HEK293 (cell line): ENCODE results near the gene UST.

Experiments used
- ATF2 ChIP-seq: fragments of 450-650 bp; formaldehyde crosslinking; IDR thresholded peaks from 2 replicates; pipeline ENCODE4 v1.5.1; 2016; ENCODE audit warnings: missing biosample characterization, missing genetic modification characterization, low read depth
- HOXC10 ChIP-seq: sonication (generic); formaldehyde crosslinking; IDR thresholded peaks from 2 replicates; pipeline ENCODE4 v1.8.1; 2023; ENCODE audit warnings: mild to moderate bottlenecking, missing genetic modification reagents
- OVOL3 ChIP-seq: fragments of 450-650 bp; formaldehyde crosslinking; IDR thresholded peaks from 2 replicates; pipeline ENCODE4 v1.5.1; 2016; ENCODE audit warnings: missing biosample characterization, missing genetic modification characterization
- ZFP69B ChIP-seq: fragments of 450-650 bp; formaldehyde crosslinking; IDR thresholded peaks from 2 replicates; pipeline ENCODE4 v1.5.1; 2016; ENCODE audit warnings: missing biosample characterization, missing genetic modification characterization
- ZNF324 ChIP-seq: fragments of 450-650 bp; formaldehyde crosslinking; IDR thresholded peaks from 2 replicates; pipeline ENCODE4 v1.5.1; 2016; ENCODE audit warnings: missing biosample characterization, missing genetic modification characterization
- ZNF350 ChIP-seq: fragments of 450-650 bp; formaldehyde crosslinking; IDR thresholded peaks from 2 replicates; pipeline ENCODE4 v1.5.0; 2017; ENCODE audit warnings: missing biosample characterization, mild to moderate bottlenecking, missing genetic modification characterization
- ZNF416 ChIP-seq: fragments of 450-650 bp; formaldehyde crosslinking; IDR thresholded peaks from 2 replicates; pipeline ENCODE4 v1.5.1; 2016; ENCODE audit warnings: missing biosample characterization, missing genetic modification characterization
- ZNF449 ChIP-seq: fragments of 450-650 bp; formaldehyde crosslinking; IDR thresholded peaks from 2 replicates; pipeline ENCODE4 v1.5.1; 2017; ENCODE audit warnings: missing biosample characterization, mild to moderate bottlenecking, missing genetic modification characterization, moderate library complexity
- ZNF521 ChIP-seq: fragments of 450-650 bp; formaldehyde crosslinking; IDR thresholded peaks from 2 replicates; pipeline ENCODE4 v1.5.1; 2017; ENCODE audit warnings: missing biosample characterization, mild to moderate bottlenecking, missing genetic modification characterization
- ZNF707 ChIP-seq: fragments of 450-650 bp; formaldehyde crosslinking; IDR thresholded peaks from 2 replicates; pipeline ENCODE4 v1.5.1; 2016; ENCODE audit warnings: missing biosample characterization, missing genetic modification characterization
- ZNF777 ChIP-seq: fragments of 450-650 bp; formaldehyde crosslinking; IDR thresholded peaks from 2 replicates; pipeline ENCODE4 v1.5.1; 2017; ENCODE audit warnings: missing biosample characterization, missing genetic modification characterization, borderline replicate concordance
- TF ChIP-seq, protein P1 (sequence below): fragments of 450-650 bp; formaldehyde crosslinking; IDR thresholded peaks from 2 replicates; pipeline ENCODE4 v1.5.1; 2016; ENCODE audit warnings: missing biosample characterization, missing genetic modification characterization
- TF ChIP-seq, protein P2 (sequence below): fragments of 450-650 bp; formaldehyde crosslinking; IDR thresholded peaks from 2 replicates; pipeline ENCODE4 v1.5.1; 2016; ENCODE audit warnings: missing biosample characterization, missing genetic modification characterization
- TF ChIP-seq, protein P3 (sequence below): fragments of 450-650 bp; formaldehyde crosslinking; IDR thresholded peaks from 2 replicates; pipeline ENCODE4; 2016; ENCODE audit warnings: missing biosample characterization, missing genetic modification characterization

GRCh38 chr6:148807784-148808183 lies 61.0 kb downstream of the UST start:
- TF ChIP-seq ZNF416 (tag by site-specific recombination) (no peak), ZNF449 (tag by site-specific recombination) (no peak), ZNF324 (no peak), ZNF707 (no peak), ZNF777 (tag by site-specific recombination) (no peak), OVOL3 (no peak), ZFP69B (no peak), ATF2 (tag by site-specific recombination) (no peak), HOXC10 (no peak), ZNF521 (tag by site-specific recombination) (no peak), ZNF350 (tag by site-specific recombination) (no peak)
- TF ChIP-seq, protein P1, sequence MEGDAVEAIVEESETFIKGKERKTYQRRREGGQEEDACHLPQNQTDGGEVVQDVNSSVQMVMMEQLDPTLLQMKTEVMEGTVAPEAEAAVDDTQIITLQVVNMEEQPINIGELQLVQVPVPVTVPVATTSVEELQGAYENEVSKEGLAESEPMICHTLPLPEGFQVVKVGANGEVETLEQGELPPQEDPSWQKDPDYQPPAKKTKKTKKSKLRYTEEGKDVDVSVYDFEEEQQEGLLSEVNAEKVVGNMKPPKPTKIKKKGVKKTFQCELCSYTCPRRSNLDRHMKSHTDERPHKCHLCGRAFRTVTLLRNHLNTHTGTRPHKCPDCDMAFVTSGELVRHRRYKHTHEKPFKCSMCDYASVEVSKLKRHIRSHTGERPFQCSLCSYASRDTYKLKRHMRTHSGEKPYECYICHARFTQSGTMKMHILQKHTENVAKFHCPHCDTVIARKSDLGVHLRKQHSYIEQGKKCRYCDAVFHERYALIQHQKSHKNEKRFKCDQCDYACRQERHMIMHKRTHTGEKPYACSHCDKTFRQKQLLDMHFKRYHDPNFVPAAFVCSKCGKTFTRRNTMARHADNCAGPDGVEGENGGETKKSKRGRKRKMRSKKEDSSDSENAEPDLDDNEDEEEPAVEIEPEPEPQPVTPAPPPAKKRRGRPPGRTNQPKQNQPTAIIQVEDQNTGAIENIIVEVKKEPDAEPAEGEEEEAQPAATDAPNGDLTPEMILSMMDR (tag by site-specific recombination) = no peak
- TF ChIP-seq, protein P2, sequence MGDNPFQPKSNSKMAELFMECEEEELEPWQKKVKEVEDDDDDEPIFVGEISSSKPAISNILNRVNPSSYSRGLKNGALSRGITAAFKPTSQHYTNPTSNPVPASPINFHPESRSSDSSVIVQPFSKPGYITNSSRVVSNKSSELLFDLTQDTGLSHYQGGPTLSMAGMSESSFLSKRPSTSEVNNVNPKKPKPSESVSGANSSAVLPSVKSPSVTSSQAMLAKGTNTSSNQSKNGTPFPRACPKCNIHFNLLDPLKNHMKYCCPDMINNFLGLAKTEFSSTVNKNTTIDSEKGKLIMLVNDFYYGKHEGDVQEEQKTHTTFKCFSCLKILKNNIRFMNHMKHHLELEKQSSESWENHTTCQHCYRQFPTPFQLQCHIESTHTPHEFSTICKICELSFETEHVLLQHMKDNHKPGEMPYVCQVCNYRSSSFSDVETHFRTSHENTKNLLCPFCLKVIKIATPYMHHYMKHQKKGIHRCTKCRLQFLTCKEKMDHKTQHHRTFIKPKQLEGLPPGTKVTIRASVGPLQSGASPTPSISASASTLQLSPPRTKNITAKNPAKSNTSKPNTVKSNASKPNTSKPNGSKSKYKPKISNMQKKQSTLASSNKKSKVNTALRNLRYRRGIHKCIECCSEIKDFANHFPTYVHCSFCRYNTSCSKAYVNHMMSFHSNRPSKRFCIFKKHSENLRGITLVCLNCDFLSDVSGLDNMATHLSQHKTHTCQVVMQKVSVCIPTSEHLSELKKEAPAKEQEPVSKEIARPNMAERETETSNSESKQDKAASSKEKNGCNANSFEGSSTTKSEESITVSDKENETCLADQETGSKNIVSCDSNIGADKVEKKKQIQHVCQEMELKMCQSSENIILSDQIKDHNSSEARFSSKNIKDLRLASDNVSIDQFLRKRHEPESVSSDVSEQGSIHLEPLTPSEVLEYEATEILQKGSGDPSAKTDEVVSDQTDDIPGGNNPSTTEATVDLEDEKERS = no peak
- TF ChIP-seq, protein P3, sequence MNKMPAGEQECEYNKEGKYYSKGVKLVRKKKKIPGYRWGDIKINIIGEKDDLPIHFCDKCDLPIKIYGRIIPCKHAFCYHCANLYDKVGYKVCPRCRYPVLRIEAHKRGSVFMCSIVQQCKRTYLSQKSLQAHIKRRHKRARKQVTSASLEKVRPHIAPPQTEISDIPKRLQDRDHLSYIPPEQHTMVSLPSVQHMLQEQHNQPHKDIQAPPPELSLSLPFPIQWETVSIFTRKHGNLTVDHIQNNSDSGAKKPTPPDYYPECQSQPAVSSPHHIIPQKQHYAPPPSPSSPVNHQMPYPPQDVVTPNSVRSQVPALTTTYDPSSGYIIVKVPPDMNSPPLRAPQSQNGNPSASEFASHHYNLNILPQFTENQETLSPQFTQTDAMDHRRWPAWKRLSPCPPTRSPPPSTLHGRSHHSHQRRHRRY (tag by site-specific recombination) = no peak
